HG02970 (cell line): ENCODE results near the gene DPP6.

Source experiments
- ATAC-seq: cut with Tn5 transposase; IDR thresholded peaks from one replicate; pipeline ENCODE4 v1.9.1; 2021; ENCODE audit warnings: mild to moderate bottlenecking, moderate library complexity, moderate number of reproducible peaks; ENCODE audit not compliant: unreplicated experiment, low FRiP score

DPP6 gene

GRCh38 chr7:154861589-154861988, 809.4 kb downstream of the DPP6 start:
- no peak for ATAC-seq

DNA sequence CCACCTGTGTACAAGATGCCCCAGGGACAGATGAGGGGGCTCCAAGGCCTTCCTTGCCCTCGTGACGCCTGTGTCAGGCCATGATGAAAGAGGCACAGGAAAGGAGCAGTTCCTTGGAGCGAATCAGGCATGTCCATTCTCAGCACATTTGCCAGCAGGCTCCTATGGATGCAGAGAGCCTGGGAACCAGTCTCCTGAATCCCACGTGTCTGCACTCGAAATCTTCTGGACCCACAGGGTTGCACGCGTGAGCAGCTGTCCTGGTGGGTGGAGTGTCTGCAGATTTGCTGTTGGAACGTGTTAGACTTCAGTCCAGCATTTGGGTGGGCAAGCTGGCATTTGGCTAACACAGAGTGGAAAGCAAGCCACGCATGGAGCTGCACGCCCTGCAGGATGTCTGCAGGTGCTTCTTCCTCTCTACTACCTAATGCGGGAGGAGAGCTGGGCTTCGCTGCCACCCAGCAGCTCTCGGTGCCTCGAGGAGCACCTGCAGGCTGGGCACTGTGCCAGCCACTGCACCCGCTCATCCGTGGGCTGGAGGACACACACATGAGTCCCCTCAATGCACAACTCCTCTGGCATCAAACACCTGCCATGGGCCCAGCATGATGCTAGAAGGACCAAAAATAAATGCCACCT, 810.1 kb downstream of the DPP6 start:
- ATAC-seq, result no peak

DNA sequence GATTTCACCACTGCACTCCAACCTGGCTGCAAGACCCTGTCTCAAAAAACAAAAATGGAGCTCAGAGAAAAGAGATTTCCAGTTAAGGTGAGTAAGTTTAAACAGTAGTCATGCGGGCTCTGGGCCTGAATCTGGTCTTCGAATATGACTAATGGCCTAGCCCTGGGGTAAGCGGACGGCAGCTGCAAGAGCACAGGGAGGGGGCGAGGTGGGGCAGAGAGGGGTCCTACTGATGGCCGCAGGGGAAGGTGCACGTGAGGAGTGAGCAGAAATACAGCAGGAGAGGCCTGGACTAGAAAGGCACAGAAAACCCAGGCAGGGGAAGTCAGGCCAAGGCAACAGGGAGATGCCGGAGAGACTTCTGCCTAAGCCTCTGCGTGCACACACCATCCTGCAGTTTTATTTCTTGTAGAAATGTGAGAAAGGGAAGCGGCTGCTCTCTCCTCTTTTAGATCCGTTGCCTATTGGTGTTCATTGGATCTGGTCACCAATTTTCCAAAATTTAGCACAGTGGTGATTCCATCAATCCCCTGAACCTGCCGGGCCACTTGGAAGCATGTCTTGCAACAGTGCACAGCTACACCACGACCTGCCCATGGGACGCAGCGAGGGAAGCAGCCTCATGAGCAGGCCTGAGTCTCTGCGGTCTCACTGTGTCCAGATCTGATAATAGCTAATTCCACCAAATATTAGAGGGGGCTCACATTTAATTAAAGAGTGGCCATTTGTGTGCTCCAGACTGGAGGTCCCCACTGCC, 811.7 kb downstream of the DPP6 start:
- no peak for ATAC-seq

DNA sequence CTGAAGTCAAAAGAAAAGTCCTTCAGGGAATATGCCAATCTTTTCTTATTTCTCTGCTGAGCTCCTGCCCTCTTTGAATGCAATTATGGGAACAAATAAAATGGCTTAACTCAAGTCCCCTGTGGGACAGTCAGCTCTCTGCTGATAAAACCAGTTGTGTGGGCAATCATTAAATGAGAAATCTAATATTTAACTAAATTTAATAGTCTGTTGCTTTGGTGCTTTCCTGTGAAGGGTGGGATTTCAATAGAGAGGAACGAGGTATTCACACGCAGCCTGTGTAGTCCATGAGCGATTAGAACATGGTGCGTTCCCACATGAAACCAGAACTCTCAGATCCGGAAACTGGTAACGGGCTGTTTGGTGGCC, 812.3 kb downstream of the DPP6 start:
- ATAC-seq, result no peak

- no peak for ATAC-seq
These were observed 813.9 kb downstream of the DPP6 start for GRCh38 chr7:154865984-154866685.

GRCh38 chr7:154867068-154867467, 814.9 kb downstream of the DPP6 start:
- ATAC-seq, result no peak

DNA sequence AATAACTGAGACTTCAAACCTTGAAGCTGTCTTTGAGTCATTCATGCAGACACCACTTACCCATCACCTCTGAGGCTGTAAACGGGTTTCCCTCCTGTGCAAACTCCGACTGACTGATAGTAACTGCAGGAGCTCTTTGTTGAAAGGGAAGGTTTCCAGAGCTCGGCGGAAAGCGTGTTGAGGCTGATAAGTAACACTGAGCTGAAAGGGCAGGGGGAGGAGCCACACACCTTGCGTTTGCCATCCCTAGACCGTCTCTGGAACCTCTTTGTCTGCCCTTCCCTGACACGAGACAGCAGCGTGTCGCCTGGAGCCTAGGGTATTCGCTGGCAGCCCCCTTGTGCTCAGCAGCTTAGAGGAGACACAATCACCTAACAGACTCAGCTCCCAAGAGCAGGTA, 816.7 kb downstream of the DPP6 start:
- ATAC-seq, result no peak

DNA sequence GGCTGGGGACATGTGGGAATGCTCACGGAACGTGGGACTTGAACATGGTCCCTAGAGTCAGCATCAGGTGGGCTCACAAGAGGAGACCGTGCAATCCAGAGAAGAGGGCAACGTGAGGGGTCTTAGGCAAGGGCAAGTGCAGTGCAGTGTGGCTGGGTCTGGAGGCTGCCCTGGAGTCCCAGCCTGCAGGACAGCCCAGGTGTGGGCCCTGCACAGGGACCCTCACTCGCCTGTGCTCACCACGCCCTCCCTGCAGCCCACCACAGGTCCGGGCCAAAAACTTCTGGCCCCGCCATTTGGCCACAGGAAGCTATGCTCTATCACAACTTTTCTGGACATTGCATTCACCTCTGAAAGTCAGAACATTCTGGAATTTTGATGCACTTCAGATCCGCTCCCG, 817.2 kb downstream of the DPP6 start:
- ATAC-seq, result no peak

GRCh38 chr7:154871507-154871906, 819.3 kb downstream of the DPP6 start:
- no peak for ATAC-seq

- ATAC-seq, result no peak
These were observed 819.9 kb downstream of the DPP6 start for GRCh38 chr7:154871928-154872750.

DNA sequence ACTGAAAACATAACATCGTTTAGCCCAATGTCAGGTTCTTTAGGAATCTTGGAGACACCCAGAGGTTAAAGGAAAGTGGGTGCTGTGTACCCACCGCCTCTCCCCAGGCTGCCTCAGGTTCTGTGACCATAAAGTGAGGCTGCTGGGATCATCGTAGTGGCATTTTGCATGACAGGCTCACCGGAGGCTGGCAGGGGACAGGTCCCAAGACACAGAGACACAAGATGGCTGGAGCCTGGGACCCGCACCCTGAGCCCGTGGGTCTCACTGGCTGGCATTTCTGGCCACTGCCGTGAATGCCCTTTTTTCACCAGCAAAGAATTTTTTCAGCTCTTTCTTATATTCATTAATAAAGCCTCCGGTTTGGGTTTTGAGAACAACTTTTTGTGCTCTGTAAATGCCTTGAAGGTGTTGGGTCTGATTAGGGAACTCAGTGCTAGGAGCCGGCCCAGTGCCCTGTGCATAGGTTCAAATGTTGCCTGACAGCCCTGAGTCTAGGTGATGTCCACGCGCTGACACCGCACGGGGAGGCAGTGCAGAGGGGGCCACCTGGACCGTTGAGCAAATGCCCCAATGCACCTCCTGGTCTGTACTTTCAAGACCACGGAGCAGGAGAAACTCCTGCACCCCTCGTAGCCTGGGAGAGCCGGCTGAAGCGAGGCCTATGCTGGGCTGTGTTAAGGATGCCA, 820.8 kb downstream of the DPP6 start:
- no peak for ATAC-seq

DNA sequence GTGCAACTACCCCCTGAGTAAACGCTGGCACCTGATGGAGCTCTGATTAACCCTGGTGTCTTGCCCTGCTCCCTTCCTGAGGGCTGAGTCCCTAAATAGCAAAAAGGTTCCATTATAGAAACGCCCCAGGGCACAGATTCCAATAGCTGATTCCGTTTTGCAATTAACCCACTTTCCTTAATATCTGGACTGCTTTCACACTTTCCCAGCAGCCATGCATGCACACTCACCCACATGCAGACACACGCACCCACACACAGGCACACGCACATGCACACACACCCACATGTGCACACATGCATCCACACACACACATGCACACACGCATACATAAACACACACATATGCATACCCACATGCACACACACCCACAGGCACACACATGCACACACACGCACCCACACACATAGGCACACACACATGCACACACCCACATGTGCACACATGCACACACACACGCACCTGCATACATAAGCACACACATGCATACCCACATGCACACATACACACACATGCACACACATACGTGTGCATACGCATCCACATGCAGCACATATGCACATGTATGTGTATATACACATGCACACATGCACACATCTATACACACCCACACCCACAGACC, 821.4 kb downstream of the DPP6 start:
- no peak for ATAC-seq

DNA sequence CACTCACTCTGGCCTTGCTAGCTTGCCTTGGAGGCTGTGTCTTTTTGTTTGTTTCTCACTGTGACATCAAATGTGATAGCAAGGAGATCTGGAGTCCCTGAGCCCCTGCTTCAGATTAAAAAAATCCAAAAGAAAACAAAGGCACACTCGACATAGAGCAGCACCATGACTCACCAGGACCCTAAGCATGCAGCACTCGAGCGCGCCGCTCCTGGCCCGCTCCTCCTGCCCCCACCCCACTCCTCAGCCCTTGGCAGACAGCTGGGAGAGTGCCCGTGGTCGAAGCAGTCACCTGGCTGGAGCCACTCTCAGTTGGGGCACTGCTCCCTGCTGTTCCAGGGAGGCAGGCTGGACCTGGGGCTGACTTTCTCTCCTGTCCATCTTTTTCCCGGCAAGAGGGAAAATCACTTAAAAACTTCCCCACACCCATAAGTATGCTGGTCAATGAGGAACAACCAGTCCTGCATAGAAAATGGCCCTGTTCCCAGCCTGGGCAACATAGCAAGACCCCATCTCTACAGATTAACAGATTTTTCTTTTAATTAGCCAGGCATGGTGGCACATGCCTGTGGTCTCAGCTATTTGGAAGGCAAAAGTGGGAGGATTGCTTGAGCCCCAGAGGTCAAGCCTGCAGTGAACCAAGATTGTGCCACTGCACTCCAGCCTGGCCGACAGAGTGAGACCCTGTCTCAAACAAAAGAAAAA, 822.4 kb downstream of the DPP6 start:
- no peak for ATAC-seq

DNA sequence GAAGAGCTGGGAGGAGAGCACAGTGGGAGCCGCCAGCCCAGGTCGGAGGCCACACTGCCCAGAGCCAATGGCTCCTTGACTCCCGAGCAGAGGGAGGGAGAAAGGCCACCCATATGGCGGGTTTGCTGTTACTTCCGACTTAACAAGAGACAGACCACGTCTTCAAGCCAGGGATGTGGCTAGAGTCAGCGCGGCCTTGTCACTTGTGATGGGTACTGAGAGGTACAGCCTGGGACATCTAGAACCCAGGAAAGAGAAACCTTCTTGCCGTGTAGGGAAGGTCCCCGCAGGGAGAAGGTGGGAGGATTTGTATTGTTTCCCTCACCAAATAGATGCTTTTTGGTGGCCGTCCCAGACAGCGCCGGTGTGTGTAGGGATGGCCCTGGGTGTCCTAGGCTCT, 823.1 kb downstream of the DPP6 start:
- no peak for ATAC-seq

GRCh38 chr7:154876516-154876915, 824.3 kb downstream of the DPP6 start:
- ATAC-seq, result no peak

GRCh38 chr7:154877031-154877430, 824.8 kb downstream of the DPP6 start:
- ATAC-seq, result no peak

DNA sequence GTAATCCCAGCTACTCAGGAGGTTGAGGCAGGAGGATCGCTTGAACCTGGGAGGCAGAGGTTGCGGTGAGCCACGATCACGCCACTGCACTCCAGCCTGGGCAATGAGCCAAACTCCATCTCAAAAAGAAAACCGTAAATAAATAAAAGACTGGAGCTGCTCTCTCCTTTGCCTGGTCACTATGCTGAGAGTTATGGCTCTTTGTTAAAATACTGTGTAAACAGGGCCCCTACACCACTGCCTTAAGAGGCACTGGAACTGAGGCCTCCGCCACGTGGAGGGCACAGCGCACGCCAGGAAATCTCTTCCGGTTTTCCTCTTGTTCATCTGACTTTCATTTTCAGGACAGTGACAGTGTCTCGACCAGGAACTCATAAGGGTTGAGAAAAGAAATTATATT, 827.4 kb downstream of the DPP6 start:
- no peak for ATAC-seq

DNA sequence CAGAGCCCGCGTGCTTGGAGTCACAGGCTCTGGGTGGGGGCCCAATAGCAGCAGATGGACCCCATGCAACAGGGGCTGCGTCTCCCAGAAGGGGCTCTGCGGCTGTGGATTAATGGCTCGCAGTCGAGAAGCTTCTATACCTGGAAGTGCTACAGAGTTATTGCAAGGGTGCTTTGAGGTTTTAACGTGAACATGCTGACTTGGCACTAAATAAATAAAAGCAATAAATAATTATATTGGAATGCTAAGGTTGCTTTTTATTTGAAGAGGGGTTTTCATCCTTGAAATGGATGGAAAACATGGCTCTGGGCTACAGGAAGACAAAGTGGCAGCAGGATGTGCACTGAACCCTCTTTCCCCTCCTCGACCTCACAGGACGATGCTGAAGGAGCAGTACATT, 828.3 kb downstream of the DPP6 start:
- ATAC-seq, result no peak

DNA sequence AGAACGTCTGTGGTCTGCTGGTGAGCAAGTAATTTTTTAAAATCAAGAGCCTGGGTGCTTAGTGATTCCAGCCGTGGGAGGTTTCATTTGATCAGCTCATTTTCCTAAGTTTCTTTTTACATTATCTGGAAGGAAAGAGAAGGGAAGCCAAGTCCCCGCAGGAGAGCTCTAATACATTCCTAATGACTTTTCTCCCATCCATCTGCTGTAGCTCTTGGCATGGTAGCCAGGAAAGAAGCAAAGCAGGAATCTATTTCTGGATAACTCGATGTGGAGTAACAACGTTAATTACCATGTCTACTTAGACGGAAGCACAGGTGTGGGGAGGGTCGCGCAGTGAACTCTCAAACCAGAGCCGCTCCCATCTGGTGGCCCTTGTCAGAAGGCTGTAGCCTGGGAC, 828.8 kb downstream of the DPP6 start:
- ATAC-seq, result no peak
